H9 (cell line): ENCODE results near the gene INSL3. TPM values are rescaled to one million over a fixed set of nuclear protein-coding genes. Genes with fewer than 3 reads are reported as not detected.

Experiments
- DNase-seq: peaks from one replicate; pipeline ENCODE4 v3.0.0-alpha.2; 2017
- H2AFZ ChIP-seq: one replicate; pipeline ENCODE4 v1.6.1; 2013; ENCODE audit warnings: mild to moderate bottlenecking, low read length, control low read depth, moderate library complexity
- H2AK5ac ChIP-seq: 2 replicates; pipeline ENCODE4 v1.6.1; 2013; ENCODE audit warnings: low read length, control low read depth, mixed read lengths; ENCODE audit not compliant: insufficient read length
- H2BK120ac ChIP-seq: one replicate; pipeline ENCODE4 v1.6.1; 2013; ENCODE audit warnings: low read depth, mild to moderate bottlenecking, low read length, control low read depth, inconsistent platforms; ENCODE audit not compliant: poor library complexity, severe bottlenecking
- H2BK12ac ChIP-seq: 2 replicates; pipeline ENCODE4 v1.6.1; 2013; ENCODE audit warnings: low read length, control low read depth, mixed read lengths, low read depth; ENCODE audit not compliant: insufficient read length
- H2BK15ac ChIP-seq: 2 replicates; pipeline ENCODE4 v1.6.1; 2013; ENCODE audit warnings: low read depth, low read length, control low read depth
- H2BK20ac ChIP-seq: one replicate; pipeline ENCODE4 v1.6.1; 2013; ENCODE audit warnings: low read depth, mild to moderate bottlenecking, low read length, control low read depth, inconsistent platforms; ENCODE audit not compliant: poor library complexity, severe bottlenecking
- H2BK5ac ChIP-seq: 2 replicates; pipeline ENCODE4 v1.6.1; 2013; ENCODE audit warnings: low read length, control low read depth, mixed read lengths; ENCODE audit not compliant: insufficient read length
- H3K14ac ChIP-seq: 2 replicates; pipeline ENCODE4 v1.6.1; 2013; ENCODE audit warnings: low read length, control low read depth; ENCODE audit not compliant: insufficient read depth
- H3K18ac ChIP-seq: 2 replicates; pipeline ENCODE4 v1.6.1; 2013; ENCODE audit warnings: low read depth, mild to moderate bottlenecking, mixed read lengths, low read length, control low read depth; ENCODE audit not compliant: insufficient read length
- H3K23ac ChIP-seq: 2 replicates; pipeline ENCODE4 v1.6.1; 2013; ENCODE audit warnings: low read length, control low read depth, mixed read lengths, low read depth; ENCODE audit not compliant: insufficient read length
- H3K23me2 ChIP-seq: 2 replicates; pipeline ENCODE4 v1.6.1; 2013; ENCODE audit warnings: low read depth, mild to moderate bottlenecking, mixed read lengths, low read length, control low read depth; ENCODE audit not compliant: insufficient read length, poor library complexity, severe bottlenecking
- H3K27ac ChIP-seq: 2 replicates; pipeline ENCODE4 v1.5.1; 2013; ENCODE audit warnings: low read length, control low read depth, mixed read lengths, low read depth; ENCODE audit not compliant: insufficient read length
- H3K27me3 ChIP-seq: 2 replicates; pipeline ENCODE4 v1.6.1; 2013; ENCODE audit warnings: low read length, control low read depth, inconsistent platforms; ENCODE audit not compliant: insufficient read depth
- H3K4ac ChIP-seq: 2 replicates; pipeline ENCODE4 v1.6.1; 2013; ENCODE audit warnings: low read depth, mild to moderate bottlenecking, control low read depth, inconsistent platforms, low read length, moderate library complexity
- H3K4me1 ChIP-seq: 2 replicates; pipeline ENCODE4 v1.6.1; 2013; ENCODE audit warnings: low read length, control low read depth, inconsistent platforms; ENCODE audit not compliant: insufficient read depth
- H3K4me2 ChIP-seq: 2 replicates; pipeline ENCODE4 v1.6.1; 2013; ENCODE audit warnings: low read length, control low read depth, mixed read lengths; ENCODE audit not compliant: insufficient read length, insufficient read depth
- H3K56ac ChIP-seq: 2 replicates; pipeline ENCODE4 v1.6.1; 2013; ENCODE audit warnings: low read depth, mild to moderate bottlenecking, mixed read lengths, low read length, control low read depth; ENCODE audit not compliant: insufficient read length
- H3K79me1 ChIP-seq: 2 replicates; pipeline ENCODE4 v1.6.1; 2013; ENCODE audit warnings: low read depth, mild to moderate bottlenecking, moderate library complexity, low read length, control low read depth, inconsistent platforms; ENCODE audit not compliant: insufficient read depth, poor library complexity, severe bottlenecking
- H3K79me2 ChIP-seq: 2 replicates; pipeline ENCODE4 v1.6.1; 2013; ENCODE audit warnings: low read length, control low read depth, inconsistent platforms; ENCODE audit not compliant: insufficient read depth
- H3K9ac ChIP-seq: 2 replicates; pipeline ENCODE4 v1.6.1; 2013; ENCODE audit warnings: low read length, control low read depth, mixed read lengths; ENCODE audit not compliant: insufficient read length; ENCODE audit errors: extremely low read depth
- H3K9me3 ChIP-seq: one replicate; pipeline ENCODE4 v1.6.1; 2013; ENCODE audit warnings: low read depth, low read length, inconsistent platforms; ENCODE audit not compliant: control insufficient read depth
- H3T11ph ChIP-seq: one replicate; pipeline ENCODE4 v1.6.1; 2013; ENCODE audit warnings: mild to moderate bottlenecking, low read length, control low read depth, inconsistent platforms
- H4K20me1 ChIP-seq: one replicate; pipeline ENCODE4 v1.6.1; 2013; ENCODE audit not compliant: control insufficient read depth, insufficient read length, insufficient read depth
- H4K5ac ChIP-seq: 2 replicates; pipeline ENCODE4 v1.6.1; 2013; ENCODE audit warnings: low read depth, mild to moderate bottlenecking, mixed read lengths, low read length, control low read depth; ENCODE audit not compliant: insufficient read length
- H4K8ac ChIP-seq: replicated peaks from 2 replicates; pipeline ENCODE4 v1.6.1; 2013; ENCODE audit warnings: low read length, control low read depth, mixed read lengths, low read depth; ENCODE audit not compliant: insufficient read length
- H4K91ac ChIP-seq: 2 replicates; pipeline ENCODE4 v1.6.1; 2013; ENCODE audit warnings: low read depth, mild to moderate bottlenecking, moderate library complexity, mixed read lengths, low read length, control low read depth; ENCODE audit not compliant: insufficient read length
- H3K27ac Mint-ChIP-seq, 3 experiments: 2 replicates in 2 of 3; 3 replicates in 1 of 3; pipeline ENCODE4 v1.8.0; 2020 to 2021; ENCODE audit warnings: mixed read lengths in 3 of 3, mild to moderate bottlenecking in 1 of 3, moderate library complexity in 1 of 3
- H3K27me3 Mint-ChIP-seq: 2 replicates; pipeline ENCODE4 v1.8.0; 2021; ENCODE audit warnings: low read depth, mild to moderate bottlenecking, moderate library complexity, mixed read lengths
- H3K36me3 Mint-ChIP-seq, 3 experiments: 2 replicates in 2 of 3; 3 replicates in 1 of 3; pipeline ENCODE4 v1.8.0; 2020 to 2021; ENCODE audit warnings: low read depth in 3 of 3, mixed read lengths in 3 of 3; ENCODE audit not compliant: insufficient read depth in 1 of 3
- H3K4me1 Mint-ChIP-seq, 2 experiments: 2 replicates each; pipeline ENCODE4 v1.8.0; 2020; ENCODE audit warnings: mixed read lengths in 2 of 2
- H3K4me3 Mint-ChIP-seq, 2 experiments: 2 replicates in 1 of 2; 3 replicates in 1 of 2; pipeline ENCODE4 v1.8.0; 2020 to 2021; ENCODE audit warnings: mild to moderate bottlenecking in 2 of 2, mixed read lengths in 2 of 2, moderate library complexity in 1 of 2
- H3K9me3 Mint-ChIP-seq, 2 experiments: 2 replicates in 1 of 2; 3 replicates in 1 of 2; pipeline ENCODE4 v1.8.0; 2020; ENCODE audit warnings: mild to moderate bottlenecking in 2 of 2, mixed read lengths in 2 of 2, moderate library complexity in 1 of 2
- WGBS: extraction: QIAGEN DNeasy Blood & Tissue Kit; methylation state at CpG from one replicate; pipeline ENCODE4 v1.1.7; 2013; ENCODE audit warnings: missing lambda C conversion rate, low lambda C conversion rate, mixed read lengths; ENCODE audit not compliant: insufficient read length; ENCODE audit errors: extremely low coverage; 5-methylcytosine and 5-hydroxymethylcytosine counted together
- total RNA-seq: library from RNA; stranded (reverse); gene quantifications from 2 replicates; pipeline ENCODE4 v1.2.1, GENCODE V29; 2021
- TF ChIP-seq, protein P1 (sequence below): fragments of 200-600 bp; sonication (generic); conservative IDR thresholded peaks from 3 replicates; pipeline ENCODE4 v1.8.0; 2021; ENCODE audit warnings: antibody characterized with exemption, mild to moderate bottlenecking

Gene INSL3
- total RNA-seq, 1 experiment from 2014 or later = 0.63 TPM

DNA sequence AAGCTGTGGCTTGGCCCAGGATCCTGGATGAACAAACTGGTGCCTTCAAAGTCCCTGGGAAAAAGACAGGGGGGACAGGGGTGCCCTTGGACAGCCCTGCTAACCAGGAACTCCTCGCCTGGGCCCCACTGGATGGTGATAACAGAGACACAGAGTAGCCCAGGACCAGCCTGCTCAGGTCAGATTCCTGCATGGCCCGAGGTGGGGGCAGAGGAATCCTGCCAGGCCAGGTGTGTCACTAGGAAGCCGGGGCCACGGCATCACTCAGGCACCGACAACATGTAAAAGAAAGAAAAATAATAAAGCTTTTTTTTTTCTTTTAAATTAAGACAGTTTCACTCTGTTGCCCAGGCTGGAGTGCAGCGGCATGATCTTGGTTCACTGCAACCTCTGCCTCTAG lies 32.7 kb upstream of the INSL3 start:
- Histone ChIP-seq H3K9me3 (no peaks in the 10 kb centered on the region), H2BK120ac (no peak overlapping the region), H3K79me1 (no peaks in the 10 kb centered on the region), H3K4me1 (no peaks in the 10 kb centered on the region), H3K79me2 (no peaks in the 10 kb centered on the region), H4K20me1 (no peaks in the 10 kb centered on the region), H4K5ac (no peak overlapping the region), H3K4ac (no peak overlapping the region), H3T11ph (no peak overlapping the region), H2AFZ (no peak overlapping the region), H2AK5ac (no peak overlapping the region), H4K91ac (no peak overlapping the region), H3K4me2 (no peak overlapping the region), H3K27ac (no peak overlapping the region), H3K18ac (no peak overlapping the region), H2BK20ac (no peak overlapping the region), H3K14ac (no peak overlapping the region), H3K56ac (no peak overlapping the region), H4K8ac (no peak overlapping the region), H3K23me2 (no peaks in the 10 kb centered on the region), H3K23ac (no peak overlapping the region), H3K9ac (no peak overlapping the region), H3K27me3 (no peaks in the 10 kb centered on the region), H2BK12ac (no peak overlapping the region), H2BK15ac (no peak overlapping the region), H2BK5ac (no peak overlapping the region)
- no CpG with 5 or more reads among the region's 6 CpGs for WGBS
- no peak for DNase-seq
- peaks cover 16% of the 10 kb centered on the region for H3K27me3 Mint-ChIP-seq
- H3K36me3 Mint-ChIP-seq = no peaks in the 10 kb centered on the region
- TF ChIP-seq, protein P1, sequence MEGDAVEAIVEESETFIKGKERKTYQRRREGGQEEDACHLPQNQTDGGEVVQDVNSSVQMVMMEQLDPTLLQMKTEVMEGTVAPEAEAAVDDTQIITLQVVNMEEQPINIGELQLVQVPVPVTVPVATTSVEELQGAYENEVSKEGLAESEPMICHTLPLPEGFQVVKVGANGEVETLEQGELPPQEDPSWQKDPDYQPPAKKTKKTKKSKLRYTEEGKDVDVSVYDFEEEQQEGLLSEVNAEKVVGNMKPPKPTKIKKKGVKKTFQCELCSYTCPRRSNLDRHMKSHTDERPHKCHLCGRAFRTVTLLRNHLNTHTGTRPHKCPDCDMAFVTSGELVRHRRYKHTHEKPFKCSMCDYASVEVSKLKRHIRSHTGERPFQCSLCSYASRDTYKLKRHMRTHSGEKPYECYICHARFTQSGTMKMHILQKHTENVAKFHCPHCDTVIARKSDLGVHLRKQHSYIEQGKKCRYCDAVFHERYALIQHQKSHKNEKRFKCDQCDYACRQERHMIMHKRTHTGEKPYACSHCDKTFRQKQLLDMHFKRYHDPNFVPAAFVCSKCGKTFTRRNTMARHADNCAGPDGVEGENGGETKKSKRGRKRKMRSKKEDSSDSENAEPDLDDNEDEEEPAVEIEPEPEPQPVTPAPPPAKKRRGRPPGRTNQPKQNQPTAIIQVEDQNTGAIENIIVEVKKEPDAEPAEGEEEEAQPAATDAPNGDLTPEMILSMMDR = no peak
- no peak overlapping the region for H3K4me3 Mint-ChIP-seq
- peaks cover 7 to 8% of the 10 kb centered on the region in 2 experiments for H3K4me1 Mint-ChIP-seq
- no peak overlapping the region for H3K27ac Mint-ChIP-seq
- peaks cover 2 to 5% of the 10 kb centered on the region in 2 experiments; a peak in 3 of 5 replicates for H3K9me3 Mint-ChIP-seq
